Ovary (tissue), 3 donors: ENCODE results near the gene SMARCD3.

ENCODE experiments used
- CTCF ChIP-seq, 3 donors: fragments of 450-650 bp in 2 of 3; fragments of 200-600 bp in 1 of 3; IDR thresholded peaks; one replicate each; pipeline versions ENCODE4 v1.5.1 to v1.8.0; 2016 to 2022; ENCODE audit warnings: antibody characterized with exemption in 3 of 3, mild to moderate bottlenecking in 1 of 3
- EP300 ChIP-seq: sonication (generic); formaldehyde crosslinking; IDR thresholded peaks from one replicate; pipeline ENCODE4 v1.6.1; 2017; ENCODE audit warnings: antibody characterized with exemption
- POLR2A ChIP-seq: fragments of 450-650 bp; IDR thresholded peaks from one replicate; pipeline ENCODE4 v1.6.1; 2017; ENCODE audit warnings: antibody characterized with exemption, mild to moderate bottlenecking, moderate library complexity
- donor health status: DM: no; HTN: no; CAD: no.

- no peak for TF ChIP-seq POLR2A
- no peak for TF ChIP-seq CTCF (IDR thresholded peaks at IDR 0.05)
- no peak for TF ChIP-seq EP300
These were observed 11.0 kb downstream of the SMARCD3 start for GRCh38 chr7:151237244-151238189.
